Endothelial cell of umbilical vein (primary cell): Measurements from ENCODE around the gene PCGF6.

Experiments used
- EZH2 ChIP-seq: IDR thresholded peaks from 2 replicates; pipeline ENCODE4 v1.6.1; 2012; ENCODE audit warnings: borderline replicate concordance, low read depth, mild to moderate bottlenecking, moderate library complexity, low read length, inconsistent platforms; ENCODE audit not compliant: severe bottlenecking
- FOS ChIP-seq: IDR thresholded peaks from 2 replicates; pipeline ENCODE4 v1.6.1; 2011; ENCODE audit warnings: mild to moderate bottlenecking, low read length, moderate library complexity, borderline replicate concordance; ENCODE audit not compliant: insufficient read depth
- JUN ChIP-seq: IDR thresholded peaks from 2 replicates; pipeline ENCODE4 v1.6.1; 2011; ENCODE audit warnings: borderline replicate concordance, low read depth; ENCODE audit not compliant: insufficient read length, insufficient read depth
- POLR2A ChIP-seq: IDR thresholded peaks from 2 replicates; pipeline ENCODE4 v1.6.1; 2012; ENCODE audit warnings: low read depth, mild to moderate bottlenecking, control low read depth, low read length
- POLR2AphosphoS5 ChIP-seq: IDR thresholded peaks from 2 replicates; pipeline ENCODE4 v1.6.1; 2012; ENCODE audit warnings: low read depth, mild to moderate bottlenecking, control low read depth, low read length, moderate library complexity; ENCODE audit not compliant: insufficient read depth
- TF ChIP-seq, protein P1 (sequence below), 2 donors: IDR thresholded peaks; 1 replicate in 1 of 2; 2 replicates in 1 of 2; pipeline ENCODE4 v1.5.1; 2011; ENCODE audit warnings: low read length in 2 of 2, mild to moderate bottlenecking in 2 of 2, moderate library complexity in 2 of 2, control low read depth in 1 of 2, inconsistent platforms in 1 of 2, low read depth in 1 of 2; ENCODE audit not compliant: insufficient read depth in 1 of 2; ENCODE audit errors: extremely low read depth in 1 of 2
- TF ChIP-seq, protein P2 (sequence below): IDR thresholded peaks from 2 replicates; pipeline ENCODE4 v1.6.1; 2011; ENCODE audit not compliant: insufficient read depth, insufficient read length

DNA sequence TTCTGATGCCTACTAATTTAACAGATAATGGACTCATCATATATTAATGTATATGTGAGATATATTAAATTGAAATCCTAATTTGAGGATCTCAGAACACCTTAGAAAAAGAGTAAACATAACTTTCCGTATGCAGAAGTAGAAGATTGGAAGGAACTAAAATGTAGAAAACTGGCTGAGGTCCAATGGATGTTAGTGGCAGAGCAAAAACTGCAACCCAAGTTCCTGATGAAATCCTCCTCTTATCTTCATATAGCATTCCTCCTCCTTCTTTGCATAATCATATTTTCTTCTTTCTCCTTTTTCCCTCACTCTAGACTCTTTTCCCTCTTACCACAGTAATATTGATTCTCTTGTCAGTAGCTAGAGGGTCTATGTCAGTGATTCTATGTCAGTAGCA lies 68.0 kb downstream of the PCGF6 start:
- TF ChIP-seq, protein P1, sequence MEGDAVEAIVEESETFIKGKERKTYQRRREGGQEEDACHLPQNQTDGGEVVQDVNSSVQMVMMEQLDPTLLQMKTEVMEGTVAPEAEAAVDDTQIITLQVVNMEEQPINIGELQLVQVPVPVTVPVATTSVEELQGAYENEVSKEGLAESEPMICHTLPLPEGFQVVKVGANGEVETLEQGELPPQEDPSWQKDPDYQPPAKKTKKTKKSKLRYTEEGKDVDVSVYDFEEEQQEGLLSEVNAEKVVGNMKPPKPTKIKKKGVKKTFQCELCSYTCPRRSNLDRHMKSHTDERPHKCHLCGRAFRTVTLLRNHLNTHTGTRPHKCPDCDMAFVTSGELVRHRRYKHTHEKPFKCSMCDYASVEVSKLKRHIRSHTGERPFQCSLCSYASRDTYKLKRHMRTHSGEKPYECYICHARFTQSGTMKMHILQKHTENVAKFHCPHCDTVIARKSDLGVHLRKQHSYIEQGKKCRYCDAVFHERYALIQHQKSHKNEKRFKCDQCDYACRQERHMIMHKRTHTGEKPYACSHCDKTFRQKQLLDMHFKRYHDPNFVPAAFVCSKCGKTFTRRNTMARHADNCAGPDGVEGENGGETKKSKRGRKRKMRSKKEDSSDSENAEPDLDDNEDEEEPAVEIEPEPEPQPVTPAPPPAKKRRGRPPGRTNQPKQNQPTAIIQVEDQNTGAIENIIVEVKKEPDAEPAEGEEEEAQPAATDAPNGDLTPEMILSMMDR (IDR thresholded peaks at IDR 0.05; ENCODE audit: extremely low read depth in 1 of 2, insufficient read depth in 1 of 2, low read depth in 1 of 2, low read length in 2 of 2) = no peak
- TF ChIP-seq POLR2A (no peak), EZH2 (no peak), POLR2AphosphoS5 (no peak), JUN (no peak), FOS (no peak)
- TF ChIP-seq, protein P2, sequence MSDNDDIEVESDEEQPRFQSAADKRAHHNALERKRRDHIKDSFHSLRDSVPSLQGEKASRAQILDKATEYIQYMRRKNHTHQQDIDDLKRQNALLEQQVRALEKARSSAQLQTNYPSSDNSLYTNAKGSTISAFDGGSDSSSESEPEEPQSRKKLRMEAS = no peak
